DND-41 (cell line): Measurements from ENCODE around the gene TBC1D5.

Experiments used
- CTCF ChIP-seq: IDR thresholded peaks from 2 replicates; pipeline ENCODE4 v1.5.1; 2012; ENCODE audit warnings: borderline replicate concordance, low read length, moderate library complexity, mild to moderate bottlenecking; ENCODE audit not compliant: poor library complexity, severe bottlenecking; ENCODE audit errors: extremely low read depth
- EZH2 ChIP-seq: IDR thresholded peaks from 3 replicates; pipeline ENCODE4 v1.6.1; 2012; ENCODE audit warnings: borderline replicate concordance, low read depth, mild to moderate bottlenecking, moderate library complexity, low read length, inconsistent platforms; ENCODE audit not compliant: severe bottlenecking

- TF ChIP-seq CTCF, result no peak
- TF ChIP-seq EZH2, result no peak
These were observed 170.7 kb downstream of the TBC1D5 start for GRCh38 chr3:17571686-17572085.
